ENCODE measurements around the gene RXRA. TPM values are rescaled to one million over a fixed set of nuclear protein-coding genes. Genes with fewer than 3 reads are reported as not detected.
A peak's percentile ranks its signal among the peaks of the same experiment; 100 is the strongest.

The RXRA gene
- total RNA-seq, 1 donor from 2014 or later = 30.3 TPM

DNA sequence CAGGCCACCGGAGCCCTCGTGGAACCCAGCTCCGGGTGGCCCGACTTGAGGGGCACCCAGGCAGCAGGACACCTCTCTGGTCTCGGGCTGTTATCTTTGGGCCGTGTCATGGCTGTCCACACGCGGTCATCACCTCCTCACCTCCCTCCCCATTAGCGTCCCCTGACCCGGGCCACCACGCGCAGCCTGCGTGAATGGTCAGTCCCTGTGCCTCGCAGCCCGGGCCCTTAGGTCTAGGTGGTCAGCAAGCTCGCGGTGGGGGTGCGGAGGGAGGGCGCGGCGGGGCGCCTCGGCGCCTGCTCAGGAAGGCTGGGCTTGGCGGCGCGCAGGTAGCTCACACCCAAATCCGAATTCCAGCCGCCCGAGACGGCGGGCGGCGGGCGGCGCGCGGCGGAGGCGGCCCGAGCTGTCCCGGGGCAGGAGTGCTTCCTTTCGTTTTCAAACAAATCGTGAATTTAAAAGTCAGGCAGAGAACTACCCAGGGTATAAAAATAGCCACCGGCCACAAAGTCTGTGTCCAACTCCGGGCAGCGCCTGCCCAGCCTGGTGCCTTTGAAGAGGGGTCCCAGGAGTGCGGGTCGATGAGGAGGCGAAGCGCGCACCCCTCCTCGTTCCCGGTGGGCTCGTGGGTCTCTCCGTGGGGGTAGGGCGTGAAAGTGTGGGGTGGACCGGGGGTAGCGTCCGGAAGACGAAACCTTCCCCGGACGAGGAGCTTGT lies 1.0 kb upstream of the RXRA start:
- peak; percentile 69 for DNase-seq

DNA sequence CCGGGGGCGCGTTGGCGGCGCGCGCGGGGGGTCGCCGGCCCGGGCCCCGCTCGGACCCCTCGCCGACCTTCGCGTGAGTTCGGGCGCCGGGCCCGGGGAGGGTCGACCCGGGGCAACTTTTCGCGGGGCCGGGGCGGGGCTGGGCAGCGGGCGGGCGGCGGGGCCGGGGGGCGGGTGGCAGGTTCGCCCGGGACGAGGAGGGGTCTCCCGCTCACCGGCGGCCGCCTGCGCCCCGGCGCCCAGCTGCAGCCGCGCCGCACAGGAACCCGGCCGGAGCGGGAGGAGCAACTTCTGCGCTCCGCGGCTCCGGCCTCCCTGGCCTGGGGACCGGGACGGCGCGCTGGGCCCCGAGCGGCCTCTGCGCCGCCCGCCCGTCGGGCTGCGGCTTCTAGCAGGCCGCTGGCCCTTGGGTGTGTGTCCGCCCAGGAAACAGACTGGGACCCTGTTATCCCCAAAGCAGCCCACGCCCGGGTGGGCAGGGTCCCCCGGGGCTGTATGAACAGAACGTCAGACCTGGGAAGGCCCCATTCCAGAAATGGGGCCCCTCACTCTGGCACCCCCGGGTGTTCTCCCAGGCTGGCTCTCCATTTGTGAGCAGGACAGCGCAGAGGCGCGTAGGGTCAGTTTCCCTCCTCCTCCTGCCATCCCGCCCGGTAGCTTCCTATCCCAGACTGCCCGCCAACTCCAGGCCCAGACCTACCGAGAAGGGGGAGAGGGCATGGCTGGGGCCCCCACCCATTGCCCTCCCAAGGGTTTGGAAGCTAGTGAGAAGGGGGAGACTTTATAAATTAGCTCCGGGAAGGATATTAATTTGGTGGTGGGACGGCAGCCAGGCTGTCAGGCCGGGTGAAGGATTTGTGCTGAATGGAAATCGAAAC lies 708 bp downstream of the RXRA start:
- no peak for DNase-seq

DNA sequence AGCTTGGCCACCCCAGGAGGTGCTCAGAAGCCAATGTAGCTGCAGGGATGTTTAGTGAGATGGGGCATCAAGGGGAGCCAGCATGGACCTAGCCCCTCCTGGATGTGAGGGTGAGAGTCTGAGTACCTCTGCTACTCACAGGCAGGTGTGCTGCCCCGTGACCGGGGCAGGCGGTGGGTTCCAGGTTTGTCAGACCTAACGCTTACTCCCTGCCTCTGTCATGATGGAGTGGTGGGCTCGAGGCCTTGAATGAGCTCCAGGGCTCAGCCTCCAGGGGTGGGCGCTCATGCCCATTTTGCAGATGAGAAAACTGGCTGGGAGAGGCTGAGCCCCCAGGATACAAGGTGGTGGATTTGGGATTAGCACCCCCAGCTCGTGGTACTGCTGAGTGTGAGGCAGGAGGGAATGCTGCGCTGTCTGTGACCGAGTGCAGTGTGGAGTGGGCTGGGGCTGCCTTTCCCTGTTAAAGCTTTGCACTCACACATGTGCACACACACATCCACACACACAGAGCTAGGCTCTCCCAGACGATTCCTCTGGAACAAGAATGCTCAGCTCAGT lies 1.5 kb downstream of the RXRA start:
- no peak for DNase-seq

DNA sequence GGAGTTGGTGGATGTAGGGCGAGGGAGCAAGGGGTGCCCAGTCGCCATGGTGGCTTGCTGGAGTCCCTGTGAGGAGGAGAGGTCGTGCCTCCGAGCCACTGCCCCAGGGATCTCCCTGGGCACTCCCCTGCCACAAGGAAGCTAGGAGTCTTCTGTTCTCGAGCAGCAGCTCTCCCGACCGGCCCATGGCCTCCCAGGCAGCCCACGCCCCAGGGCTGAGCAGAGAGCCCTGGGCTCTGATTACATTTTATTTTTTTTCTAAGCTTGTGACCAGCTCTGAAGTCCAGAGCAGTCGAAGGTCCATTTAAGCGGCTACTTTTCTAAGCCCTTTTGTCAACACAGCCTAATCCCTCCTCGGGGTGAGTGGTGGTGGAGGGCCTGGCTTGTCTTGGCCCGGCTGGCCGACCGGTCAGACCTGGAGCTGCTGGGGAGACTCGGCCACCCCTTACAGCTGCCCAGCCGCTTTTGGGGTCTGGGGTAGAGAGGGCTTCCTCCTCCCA lies 2.1 kb downstream of the RXRA start:
- peak; percentile 44 for DNase-seq

DNA sequence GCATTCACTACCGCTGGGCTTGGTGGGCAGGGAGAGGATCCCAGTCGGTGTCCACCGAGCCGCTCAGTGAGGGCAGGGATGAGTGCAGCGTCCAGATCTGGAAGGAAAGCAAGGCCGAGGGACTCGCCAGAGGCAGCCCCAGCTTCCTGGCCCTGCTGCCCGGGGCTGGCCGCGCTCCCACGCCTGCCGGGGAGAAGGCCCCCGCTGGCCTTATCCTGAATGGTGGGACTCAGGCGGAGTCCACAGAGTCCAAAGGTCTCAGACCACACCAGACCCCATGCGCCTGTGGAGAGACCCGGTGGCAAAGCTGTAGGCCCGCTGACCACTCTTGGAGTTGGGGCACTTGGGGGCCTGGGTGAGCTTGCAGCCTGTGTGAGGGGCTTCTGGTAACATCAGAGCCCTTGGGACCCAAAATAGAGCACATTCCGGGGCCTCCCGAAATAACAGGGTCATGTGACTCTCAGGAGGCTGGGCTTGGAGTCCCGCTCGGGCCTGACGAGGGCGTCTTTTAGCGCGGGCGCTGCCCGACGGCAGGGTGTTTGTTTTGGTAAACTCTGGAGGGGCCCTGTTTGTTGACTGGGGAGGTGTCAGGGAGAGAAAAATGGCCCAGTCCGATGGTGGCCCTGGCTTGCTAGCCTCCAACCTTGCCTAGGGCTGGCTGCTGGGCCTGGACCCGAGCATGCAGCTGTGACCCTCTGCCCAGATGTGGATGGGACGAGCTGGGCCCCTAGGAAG lies 2.8 kb downstream of the RXRA start:
- DNase-seq = peak; percentile 76

DNA sequence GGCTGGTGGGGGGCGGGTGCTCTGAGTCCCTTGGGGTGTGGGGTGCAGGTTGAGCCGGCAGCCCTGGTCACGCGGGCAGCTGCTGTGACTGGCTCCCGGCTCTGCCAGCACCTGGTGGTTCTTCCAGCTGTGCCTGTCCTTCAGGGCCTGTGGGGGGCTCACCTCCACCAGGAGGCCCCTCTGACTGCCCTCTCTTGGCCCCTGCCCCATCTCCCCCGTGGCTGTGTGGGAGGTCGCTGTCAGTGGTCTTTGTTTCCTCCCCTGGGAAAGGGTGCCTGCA lies 3.3 kb downstream of the RXRA start:
- DNase-seq = peak; percentile 79

DNA sequence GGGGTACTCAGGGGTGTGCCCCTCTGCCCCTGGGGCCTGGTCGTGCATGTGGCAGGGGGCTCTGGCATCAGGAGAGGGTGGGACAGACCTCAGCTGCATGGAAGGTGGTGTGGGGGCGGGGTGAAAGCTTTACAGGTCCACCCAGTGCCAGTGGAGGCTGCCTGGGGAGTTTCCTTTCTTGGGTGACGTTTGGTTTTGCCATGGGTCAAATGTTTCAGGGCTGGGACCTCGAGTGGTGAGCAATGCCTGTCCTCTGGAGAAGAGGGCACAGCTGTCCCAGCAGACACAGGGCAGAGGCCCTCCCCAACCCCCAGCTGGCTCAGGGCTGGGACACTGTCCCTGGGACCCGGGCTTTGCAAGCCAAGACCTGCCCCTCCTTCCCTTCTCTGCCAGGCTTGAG lies 3.6 kb downstream of the RXRA start:
- peak; percentile 69 for DNase-seq

DNA sequence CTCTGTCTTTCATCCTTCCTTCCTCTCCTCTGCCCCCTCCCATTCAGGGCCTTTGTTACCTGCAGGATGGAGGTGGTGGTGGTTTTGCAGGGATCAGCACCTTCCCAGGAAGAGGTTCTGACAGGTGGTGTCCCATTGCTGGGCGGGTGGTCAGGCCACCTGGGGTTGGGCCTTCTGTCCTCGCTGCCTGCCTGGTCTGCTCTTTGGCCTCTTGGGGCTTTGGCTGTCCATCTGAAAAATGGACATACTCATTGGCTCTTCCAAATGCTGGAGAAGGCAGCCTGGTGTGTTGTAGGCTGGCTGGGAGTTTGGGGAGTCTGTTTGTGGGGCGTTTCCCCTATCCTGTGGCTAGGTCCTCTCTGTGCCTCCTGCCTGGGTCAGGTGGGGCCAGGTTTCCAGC lies 4.3 kb downstream of the RXRA start:
- no peak for DNase-seq

DNA sequence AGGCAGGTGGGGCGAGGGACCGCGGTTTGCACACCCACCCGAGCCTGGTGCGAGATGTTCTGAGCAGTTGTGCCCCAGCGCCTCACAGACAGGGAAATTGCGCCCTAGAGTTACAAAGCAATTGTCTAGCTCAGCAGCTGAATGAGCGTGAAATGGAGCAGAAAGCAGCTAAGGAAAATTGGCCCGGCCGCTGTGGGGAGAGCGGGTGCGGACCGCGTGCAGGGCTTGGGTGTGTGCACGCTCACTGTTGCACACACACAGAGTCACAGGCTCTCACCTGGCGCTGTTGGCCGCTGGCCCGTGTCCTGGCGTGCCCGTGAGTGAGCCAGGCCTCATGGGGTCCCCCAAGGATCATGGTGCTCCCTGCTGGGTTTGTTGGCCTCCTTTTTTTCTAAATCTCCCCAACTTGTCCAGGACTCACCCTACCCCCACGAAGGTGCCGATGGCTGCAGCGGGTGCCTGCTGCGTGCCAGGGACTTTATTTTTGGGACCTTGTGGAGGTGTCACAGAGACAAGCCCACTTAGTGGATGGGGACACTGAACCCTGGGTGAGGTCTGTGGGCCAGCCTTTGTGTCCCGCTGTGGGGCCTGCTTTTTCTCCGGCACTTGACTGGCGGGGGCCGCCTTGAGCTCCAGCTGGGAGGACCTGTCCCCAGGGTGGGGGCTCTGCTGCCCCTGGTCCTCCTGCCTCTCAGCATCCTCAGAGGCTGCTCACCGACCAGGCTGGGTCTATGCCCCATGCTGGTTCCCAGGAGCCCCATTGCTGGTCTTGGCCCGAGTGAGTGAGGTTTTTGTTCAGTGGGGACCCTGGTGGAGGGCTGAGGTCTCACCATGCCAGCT lies 5.2 kb downstream of the RXRA start:
- peak; percentile 58 for DNase-seq

DNA sequence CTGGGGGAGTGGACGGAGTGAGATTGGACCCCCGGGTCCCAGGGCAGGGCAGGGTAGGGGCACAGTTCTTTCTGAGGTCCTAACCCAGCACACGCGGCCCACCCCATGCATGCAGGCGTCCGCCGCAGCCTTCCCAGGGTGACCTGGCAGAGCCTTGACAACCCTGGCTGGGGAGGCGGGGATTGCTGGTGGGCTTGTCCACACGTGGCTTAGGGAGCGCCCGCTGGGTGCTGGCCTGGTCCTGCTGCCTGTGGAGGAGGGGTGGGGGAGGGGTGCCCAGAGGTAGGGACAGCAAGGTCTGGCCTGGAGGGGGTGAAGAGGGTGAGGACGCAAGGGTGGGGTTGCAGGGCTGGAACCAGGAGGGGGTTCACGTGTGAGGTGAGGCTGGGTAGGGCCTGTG lies 6.0 kb downstream of the RXRA start:
- no peak for DNase-seq

DNA sequence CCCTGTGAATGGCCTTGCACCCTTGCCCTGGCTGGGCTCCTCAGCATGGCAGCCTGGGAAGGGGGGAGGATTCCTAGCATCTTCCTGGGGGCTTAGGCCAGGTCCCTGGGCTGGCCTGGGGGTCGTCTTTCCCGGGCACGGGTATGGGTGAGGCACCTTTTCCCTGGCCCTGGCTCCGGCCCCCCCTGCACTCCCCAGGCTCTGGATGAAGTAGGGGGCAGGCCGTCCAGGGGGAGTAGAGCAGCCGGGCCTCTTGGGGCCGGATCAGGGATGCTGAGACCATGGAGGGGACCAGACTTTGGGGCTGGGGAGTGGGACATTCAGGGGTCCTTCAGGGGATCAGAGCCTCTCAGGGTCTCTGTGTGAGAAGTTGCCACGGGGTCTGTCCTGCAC lies 6.6 kb downstream of the RXRA start:
- DNase-seq = no peak

DNA sequence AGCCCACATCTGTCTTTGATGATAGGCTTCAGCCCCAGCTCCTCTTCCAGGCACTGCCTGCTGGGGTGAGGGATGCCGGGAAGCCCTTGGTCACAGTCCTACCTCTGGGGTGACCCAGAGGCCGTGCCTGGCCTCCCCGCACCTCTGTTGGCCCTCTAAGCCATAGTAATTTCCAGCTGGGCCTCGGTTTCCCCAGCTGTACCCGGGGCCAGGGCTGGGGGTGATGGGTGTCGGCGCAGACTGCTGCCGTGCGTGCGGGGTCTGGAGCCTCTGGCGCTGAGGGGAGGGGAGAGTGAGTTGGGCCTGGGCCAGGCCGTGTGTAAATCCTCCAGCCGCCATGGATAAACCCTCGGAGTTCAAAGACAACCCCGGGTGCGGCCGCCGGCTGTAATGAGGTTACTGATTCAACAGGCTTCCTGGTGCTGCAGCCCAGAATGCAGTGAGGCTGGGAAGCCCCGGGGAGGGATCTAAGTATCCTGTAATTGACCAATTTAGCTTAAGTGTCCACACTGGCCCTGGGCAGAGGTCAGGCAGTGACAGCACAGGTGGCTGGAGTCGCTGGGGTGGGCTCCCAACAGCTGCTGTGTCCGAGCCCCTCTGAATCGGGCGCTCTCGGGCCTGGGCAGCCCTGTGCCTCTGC lies 7.1 kb downstream of the RXRA start:
- peak; percentile 71 for DNase-seq

DNA sequence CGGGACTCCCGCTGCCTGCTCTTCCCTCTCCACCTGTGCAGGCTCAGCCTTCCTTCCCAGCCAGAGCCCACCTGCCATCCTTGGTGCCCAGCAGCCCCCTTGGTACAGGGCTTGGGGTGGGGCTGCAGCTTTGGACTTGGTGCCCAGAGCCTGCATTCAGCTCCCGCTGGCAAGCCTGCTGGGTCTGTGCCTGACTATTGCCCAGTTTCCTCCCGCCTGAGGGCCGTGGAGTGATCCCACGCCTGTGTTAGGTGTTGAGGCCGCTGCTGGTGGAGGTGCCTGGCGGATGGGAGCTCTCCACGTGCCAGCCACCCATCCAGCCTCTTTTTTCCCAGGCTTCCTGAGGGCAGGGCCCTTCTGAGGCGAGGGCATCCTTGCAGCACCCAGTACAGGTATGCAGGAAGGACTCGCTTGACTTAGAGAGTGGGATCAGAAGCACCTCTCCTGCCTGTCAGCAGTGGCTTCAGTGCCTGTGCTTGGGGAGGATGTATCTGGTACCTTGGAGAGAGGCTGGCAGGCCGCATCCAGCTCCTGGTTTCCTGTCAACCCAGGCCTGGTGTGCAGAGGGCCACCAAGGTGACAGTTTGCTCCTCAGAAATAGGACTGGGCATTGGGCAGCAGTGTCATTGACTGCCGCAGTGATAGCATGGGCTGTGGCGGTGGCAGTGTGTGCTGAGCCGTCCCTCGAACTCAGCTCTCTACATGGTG lies 7.8 kb downstream of the RXRA start:
- DNase-seq = no peak

DNA sequence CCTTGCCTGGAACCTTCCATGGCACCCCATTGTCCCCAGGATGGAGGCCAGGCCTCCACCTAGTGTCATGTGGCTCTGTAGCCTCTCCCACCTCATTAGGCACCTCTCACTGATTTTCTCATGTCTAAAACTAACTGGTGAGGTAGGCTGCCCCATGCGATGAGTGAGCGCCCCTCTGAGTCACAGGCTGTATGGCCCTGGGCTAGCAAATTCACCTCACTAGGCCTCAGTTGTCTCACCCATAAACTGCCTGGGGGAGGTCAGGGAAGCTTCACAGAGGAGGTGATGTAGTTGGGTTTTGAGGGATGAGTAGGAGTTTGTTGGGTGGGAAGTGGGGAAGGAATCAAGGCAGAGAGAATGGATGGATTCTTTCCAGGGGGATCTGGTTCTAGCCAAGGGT lies 8.8 kb downstream of the RXRA start:
- DNase-seq = no peak

DNA sequence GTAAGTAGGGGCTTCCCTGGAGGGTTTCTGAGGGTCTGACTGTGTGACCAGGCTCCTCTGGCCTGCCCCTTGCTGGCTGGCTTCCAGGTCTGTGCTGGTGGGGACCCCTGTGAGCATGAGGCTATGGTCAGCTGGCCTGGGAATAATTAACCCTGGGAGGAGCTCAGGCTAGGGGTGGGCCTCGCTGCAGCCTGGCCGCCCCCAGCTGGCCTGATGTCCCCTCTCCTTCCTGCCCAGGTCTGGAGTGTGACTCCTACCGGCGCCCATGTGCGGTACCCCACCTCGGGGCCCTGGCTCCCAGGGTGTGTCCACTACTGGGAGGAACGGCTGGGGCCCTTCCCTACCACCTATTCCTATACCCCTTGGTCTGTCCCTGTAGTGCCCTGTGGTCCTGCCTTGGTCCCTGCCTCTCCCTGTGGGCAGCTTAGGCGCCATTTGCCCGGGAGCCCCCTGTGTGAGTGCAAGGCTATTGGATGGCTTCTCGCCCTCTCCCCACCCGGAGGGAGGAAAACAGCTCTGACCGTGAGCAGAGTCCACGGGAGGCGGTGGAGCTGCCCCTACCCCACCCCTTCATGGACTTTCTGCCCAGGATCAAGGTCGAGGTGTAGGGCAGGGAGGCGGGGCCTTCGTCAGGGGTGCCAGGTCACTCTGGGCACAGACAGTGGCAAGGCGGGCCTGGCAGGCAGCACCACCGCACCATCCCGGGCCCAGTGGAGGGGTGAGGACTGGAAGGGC lies 9.4 kb downstream of the RXRA start:
- DNase-seq = no peak

DNA sequence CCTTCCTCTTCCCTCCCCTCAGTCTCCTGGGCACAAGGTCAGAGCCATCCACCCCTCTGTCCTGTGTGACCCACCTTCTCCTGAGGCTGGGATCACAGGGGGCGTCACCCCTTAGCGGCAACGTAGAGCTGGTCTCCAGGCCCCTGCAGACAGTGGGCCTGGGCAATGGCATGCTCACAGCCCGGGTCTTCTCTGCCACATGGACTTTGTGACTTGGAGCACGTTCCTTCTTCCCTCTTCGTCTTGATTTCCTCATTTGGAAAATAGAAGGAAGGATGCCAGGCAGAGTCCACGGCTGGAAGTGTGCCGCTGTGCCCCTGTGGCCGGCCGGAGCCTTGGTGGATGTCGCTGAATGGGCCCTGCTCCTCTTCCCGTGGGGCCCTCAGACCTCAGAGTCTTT lies 10.0 kb downstream of the RXRA start:
- DNase-seq = no peak

DNA sequence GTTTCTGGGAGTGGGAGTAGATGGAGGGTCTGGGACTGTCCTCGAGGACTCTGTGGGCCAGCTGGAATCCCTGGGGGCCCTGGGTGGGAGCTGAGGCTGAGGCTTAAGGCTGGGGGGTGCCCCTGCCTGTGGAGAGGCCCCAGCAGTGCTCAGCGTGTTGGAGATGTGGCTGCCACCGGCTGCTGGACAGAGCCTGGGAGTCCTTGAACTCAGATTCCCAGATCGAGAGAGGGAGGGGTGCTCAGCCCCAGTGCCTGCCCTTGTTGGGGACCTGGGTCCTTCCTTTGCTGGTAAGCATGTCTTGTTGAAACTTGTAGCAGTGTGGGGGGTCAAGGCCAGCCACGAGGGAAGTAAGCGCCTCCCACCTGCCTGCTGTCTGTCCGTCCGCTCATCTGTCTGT lies 10.7 kb downstream of the RXRA start:
- DNase-seq = no peak

DNA sequence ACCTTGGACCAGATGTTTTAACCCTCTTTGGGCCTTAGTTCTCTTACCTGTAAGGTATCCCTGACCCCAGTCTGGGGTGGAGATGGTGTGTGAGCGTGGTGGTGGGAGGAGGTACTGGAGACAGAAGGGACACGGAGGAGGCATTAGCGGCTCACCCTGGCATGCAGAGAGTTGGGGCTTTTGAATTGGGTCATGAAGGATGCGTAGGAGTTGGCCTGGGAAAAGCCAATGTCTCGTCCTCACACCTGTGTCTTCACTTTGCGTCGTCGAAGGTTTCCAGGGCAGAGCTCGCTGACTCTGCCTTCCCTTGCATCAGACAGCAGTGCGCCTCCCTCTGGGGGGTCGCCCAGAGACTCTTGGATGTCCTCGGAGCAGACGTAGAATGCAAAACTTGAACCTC lies 11.2 kb downstream of the RXRA start:
- no peak for DNase-seq

DNA sequence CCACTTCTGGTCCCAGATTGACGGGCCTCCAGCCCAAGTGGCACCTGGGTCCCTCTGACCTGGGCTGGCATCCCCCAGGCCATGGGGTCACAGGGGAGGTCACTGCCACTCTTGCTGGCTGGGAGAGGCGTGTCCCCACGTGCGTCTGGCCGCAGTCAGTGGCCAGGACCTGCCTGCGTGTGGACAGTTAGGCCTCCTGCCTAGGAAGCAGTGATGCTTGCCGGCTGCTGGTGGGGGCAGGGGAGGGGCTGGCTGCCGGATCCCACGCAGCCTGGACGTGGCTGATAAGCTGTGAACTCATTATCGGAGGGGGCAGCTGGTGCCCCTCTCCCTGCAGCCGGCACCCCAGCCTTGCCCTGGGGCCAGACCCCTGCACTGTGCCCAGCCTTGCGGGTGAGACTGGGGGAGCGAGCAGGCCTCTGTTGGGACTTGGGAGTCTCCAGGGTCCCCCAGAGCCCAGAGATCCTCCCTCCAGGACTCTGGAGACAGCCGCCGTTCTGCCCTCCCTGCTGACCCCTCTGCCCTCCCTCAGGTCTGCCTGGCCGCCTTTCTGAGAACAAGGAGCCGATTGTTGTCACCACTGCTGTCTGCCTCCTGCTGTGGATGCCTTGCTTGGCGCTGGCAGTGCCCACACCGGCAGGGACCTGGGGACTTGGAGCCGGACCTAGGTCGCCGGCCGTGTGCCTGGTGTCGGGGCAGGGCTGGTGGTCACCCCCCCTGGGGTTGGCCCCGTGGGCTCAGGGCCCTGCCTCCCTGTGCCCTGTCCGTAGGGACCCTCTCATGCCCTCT lies 12.3 kb downstream of the RXRA start:
- DNase-seq = no peak

Measured in tongue (tissue), 2 donors.